HG02981 (cell line): Measurements from ENCODE around the gene JAKMIP1.

Source experiments
- ATAC-seq: cut with Tn5 transposase; IDR thresholded peaks from one replicate; pipeline ENCODE4 v1.9.1; 2021; ENCODE audit warnings: mild to moderate bottlenecking, moderate library complexity; ENCODE audit not compliant: unreplicated experiment

The JAKMIP1 gene

DNA sequence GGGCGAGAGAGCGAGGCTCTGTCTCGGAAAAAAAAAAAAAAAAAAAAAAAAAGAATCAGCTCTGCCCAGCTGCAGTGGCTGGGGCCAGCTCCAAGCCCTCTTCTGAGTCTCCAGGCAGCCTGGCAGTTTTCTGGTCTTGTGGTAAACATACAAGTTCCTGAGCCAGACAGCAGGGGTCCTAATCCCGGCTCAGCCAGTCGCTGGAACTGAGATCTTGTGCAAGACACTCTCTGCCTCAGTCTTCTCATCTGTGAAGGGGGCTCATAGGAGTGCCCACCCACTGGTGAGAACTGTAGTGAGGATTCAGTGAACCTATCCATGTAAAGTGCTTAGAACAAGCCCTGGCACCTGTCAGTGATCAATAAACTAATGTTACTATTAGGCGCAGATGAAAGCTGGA lies 223.9 kb downstream of the JAKMIP1 start:
- no peak for ATAC-seq
